GM23338 (cell line): ENCODE measurements around the gene KAZALD1. TPM values are rescaled to one million over a fixed set of nuclear protein-coding genes. Genes with fewer than 3 reads are reported as not detected.

Experiments
- ATAC-seq: fragments of 200-7000 bp; cut with Tn5 transposase; 3 replicates; pipeline ENCODE4 v1.9.1; 2020
- DNase-seq: peaks from one replicate; pipeline ENCODE4 v3.0.0-alpha.2; 2015; ENCODE audit warnings: low spot score
- H2AFZ ChIP-seq: fragments of 200-600 bp; sonication (generic); 2 replicates; pipeline ENCODE4 v1.8.0; 2016; ENCODE audit warnings: antibody characterized with exemption, mild to moderate bottlenecking, moderate library complexity
- H3F3A ChIP-seq: fragments of 200-600 bp; sonication (generic); replicated peaks from 2 replicates; pipeline ENCODE4 v1.8.0; 2017; ENCODE audit warnings: antibody characterized with exemption, mixed run types, low read depth
- H3K27ac ChIP-seq: fragments of 200-600 bp; sonication (generic); 2 replicates; pipeline ENCODE4 v1.6.1; 2016; ENCODE audit warnings: low read depth
- H3K27me3 ChIP-seq: fragments of 200-600 bp; sonication (generic); 2 replicates; pipeline ENCODE4 v1.8.0; 2016; ENCODE audit warnings: mild to moderate bottlenecking, mixed run types, moderate library complexity; ENCODE audit not compliant: insufficient read depth
- H3K36me3 ChIP-seq: fragments of 200-600 bp; sonication (generic); 2 replicates; pipeline ENCODE4 v1.8.0; 2016; ENCODE audit warnings: mild to moderate bottlenecking; ENCODE audit not compliant: insufficient read depth
- H3K4me1 ChIP-seq: fragments of 200-600 bp; sonication (generic); 2 replicates; pipeline ENCODE4 v1.8.0; 2016; ENCODE audit warnings: mild to moderate bottlenecking, moderate library complexity; ENCODE audit not compliant: insufficient read depth
- H3K4me2 ChIP-seq: fragments of 200-600 bp; sonication (generic); 2 replicates; pipeline ENCODE4 v1.7.1; 2017; ENCODE audit warnings: mixed run types
- H3K4me3 ChIP-seq: fragments of 200-600 bp; sonication (generic); 2 replicates; pipeline ENCODE4 v1.6.1; 2016; ENCODE audit warnings: mixed run types
- H3K79me2 ChIP-seq: fragments of 200-600 bp; sonication (generic); replicated peaks from 2 replicates; pipeline ENCODE4 v1.8.0; 2017; ENCODE audit warnings: mild to moderate bottlenecking; ENCODE audit not compliant: insufficient read depth
- H3K9me2 ChIP-seq: fragments of 200-600 bp; sonication (generic); 2 replicates; pipeline ENCODE4 v1.8.0; 2017; ENCODE audit not compliant: insufficient read depth
- H4K20me1 ChIP-seq: fragments of 200-600 bp; sonication (generic); replicated peaks from 2 replicates; pipeline ENCODE4 v1.8.0; 2017; ENCODE audit warnings: mild to moderate bottlenecking; ENCODE audit not compliant: insufficient read depth
- H3K27ac Mint-ChIP-seq: 2 replicates; pipeline ENCODE4 v1.8.0; 2020; ENCODE audit warnings: inconsistent platforms, mild to moderate bottlenecking, moderate library complexity, mixed read lengths
- H3K27me3 Mint-ChIP-seq: 3 replicates; pipeline ENCODE4 v1.8.0; 2022; ENCODE audit warnings: low read depth, mild to moderate bottlenecking, moderate library complexity, mixed read lengths, inconsistent platforms; ENCODE audit not compliant: insufficient read depth, poor library complexity
- H3K36me3 Mint-ChIP-seq: 3 replicates; pipeline ENCODE4 v1.8.0; 2021; ENCODE audit warnings: low read depth, mild to moderate bottlenecking, inconsistent platforms, moderate library complexity, mixed read lengths
- H3K4me1 Mint-ChIP-seq: 3 replicates; pipeline ENCODE4 v1.8.0; 2020; ENCODE audit warnings: mild to moderate bottlenecking, inconsistent platforms, mixed read lengths
- H3K4me3 Mint-ChIP-seq: 3 replicates; pipeline ENCODE4 v1.8.0; 2021; ENCODE audit warnings: moderate library complexity, mild to moderate bottlenecking, inconsistent platforms, mixed read lengths
- H3K9me3 Mint-ChIP-seq: 3 replicates; pipeline ENCODE4 v1.8.0; 2020; ENCODE audit warnings: moderate library complexity, mild to moderate bottlenecking, inconsistent platforms, mixed read lengths
- CREB1 ChIP-seq: fragments of 250-450 bp; sonication (Bioruptor Pico); IDR thresholded peaks from 2 replicates; pipeline ENCODE4 v1.5.0; 2020; ENCODE audit warnings: low read depth, mild to moderate bottlenecking, moderate library complexity
- CTCF ChIP-seq, 2 experiments: fragments of 200-600 bp in 1 of 2; sonication (generic) in 1 of 2; conservative IDR thresholded peaks; 2 replicates each; pipeline versions ENCODE4 v1.5.1 to v1.6.1; 2016 to 2017; ENCODE audit warnings: antibody characterized with exemption in 2 of 2, low read depth in 2 of 2, mild to moderate bottlenecking in 2 of 2, moderate library complexity in 1 of 2
- ETS1 ChIP-seq: IDR thresholded peaks from 2 replicates; pipeline ENCODE4 v1.6.1; 2016; ENCODE audit warnings: antibody characterized with exemption
- EZH2 ChIP-seq: fragments of 200-600 bp; sonication (generic); IDR thresholded peaks from one replicate; pipeline ENCODE4 v1.8.0; 2017; ENCODE audit warnings: antibody characterized with exemption, mild to moderate bottlenecking, low read depth; ENCODE audit not compliant: unreplicated experiment
- EZH2phosphoT487 ChIP-seq: fragments of 200-600 bp; sonication (generic); IDR thresholded peaks from one replicate; pipeline ENCODE4 v1.8.1; 2018; ENCODE audit warnings: antibody characterized with exemption; ENCODE audit not compliant: unreplicated experiment
- NANOG ChIP-seq: IDR thresholded peaks from 2 replicates; pipeline ENCODE4 v1.6.1; 2016; ENCODE audit warnings: antibody characterized with exemption, borderline replicate concordance
- POLR2AphosphoS5 ChIP-seq: IDR thresholded peaks from 2 replicates; pipeline ENCODE4 v1.6.1; 2016; ENCODE audit warnings: antibody characterized with exemption, low read depth
- STAT1 ChIP-seq: IDR thresholded peaks from one replicate; pipeline ENCODE4 v1.6.1; 2016; ENCODE audit warnings: antibody characterized with exemption; ENCODE audit not compliant: unreplicated experiment
- ZNF462 ChIP-seq: fragments of 250-450 bp; sonication (Bioruptor Pico); IDR thresholded peaks from 2 replicates; pipeline ENCODE4 v1.5.0; 2020; ENCODE audit warnings: mild to moderate bottlenecking, moderate library complexity
- polyA plus RNA-seq: library from polyadenylated mRNA; unstranded; fragments of >200 nt; fragmentation: Nextera tagmentation; extraction: Ambion mirVana; gene quantifications from 2 replicates; pipeline ENCODE4 v1.2.1, GENCODE V29; 2016
- total RNA-seq: library from RNA; depleted of rRNA; stranded (reverse); fragments of >200 nt; shearing (Covaris generic); gene quantifications from 2 replicates; pipeline ENCODE4 v1.2.3, GENCODE V29; 2014

Gene KAZALD1
- total and polyA plus RNA-seq, 2 experiments from 2014 or later = 0.27 to 1.3 TPM

GRCh38 chr10:101066896-101067355, 5.1 kb downstream of the KAZALD1 start:
- Histone ChIP-seq H3K36me3 (no peaks in the 10 kb centered on the region), H3K9me2 (no peaks in the 10 kb centered on the region), H3K4me3 (peak overlapping the region; percentile 74), H3K79me2 (no peaks in the 10 kb centered on the region), H3K4me1 (peaks cover 27% of the 10 kb centered on the region), H3K4me2 (peak overlapping the region; percentile 94), H3K27ac (no peak overlapping the region), H4K20me1 (peaks cover 9% of the 10 kb centered on the region), H2AFZ (peak overlapping the region; percentile 95), H3K27me3 (peaks cover 87% of the 10 kb centered on the region), H3F3A (peaks cover 11% of the 10 kb centered on the region; the same call in 1 of the 2 replicates)
- ATAC-seq (no peak), DNase-seq (no peak)
- peaks cover 2% of the 10 kb centered on the region; the same call in 1 of the 3 replicates for H3K9me3 Mint-ChIP-seq
- peaks cover 70% of the 10 kb centered on the region for H3K27me3 Mint-ChIP-seq
- peaks cover 33% of the 10 kb centered on the region for H3K4me1 Mint-ChIP-seq
- TF ChIP-seq POLR2AphosphoS5 (no peak), STAT1 (no peak), EZH2 (peak; percentile 27)
- no peak overlapping the region for H3K27ac Mint-ChIP-seq
- no peaks in the 10 kb centered on the region for H3K36me3 Mint-ChIP-seq
- peak overlapping the region; percentile 81 for H3K4me3 Mint-ChIP-seq

GRCh38 chr10:101067356-101068083, 5.7 kb downstream of the KAZALD1 start:
- Histone ChIP-seq H3F3A (peaks cover 5% of the 10 kb centered on the region; the same call in 1 of the 2 replicates), H3K36me3 (no peaks in the 10 kb centered on the region), H3K4me3 (peak overlapping the region; percentile 74), H3K27ac (no peak overlapping the region), H3K9me2 (no peaks in the 10 kb centered on the region), H3K4me1 (peaks cover 23% of the 10 kb centered on the region), H2AFZ (peak overlapping the region; percentile 95), H3K4me2 (peak overlapping the region; percentile 94), H3K79me2 (no peaks in the 10 kb centered on the region), H3K27me3 (peaks cover 87% of the 10 kb centered on the region), H4K20me1 (peaks cover 9% of the 10 kb centered on the region)
- ATAC-seq = peak; percentile 29
- no peak overlapping the region for H3K27ac Mint-ChIP-seq
- H3K27me3 Mint-ChIP-seq = peaks cover 70% of the 10 kb centered on the region
- no peak for TF ChIP-seq POLR2AphosphoS5
- TF ChIP-seq ZNF462 (CRISPR knock-in tag) = no peak
- no peak for TF ChIP-seq NANOG
- TF ChIP-seq EZH2 = peak; percentile 50
- peak; percentile 60 for TF ChIP-seq EZH2phosphoT487
- peak; percentile 65 for TF ChIP-seq ETS1
- TF ChIP-seq CREB1 = no peak
- TF ChIP-seq CTCF (conservative IDR thresholded peaks at IDR 0.05; ENCODE audit: low read depth in 2 of 2) = peak; percentile 74 to 89
- peaks cover 36% of the 10 kb centered on the region for H3K4me1 Mint-ChIP-seq
- peak overlapping the region; percentile 81 for H3K4me3 Mint-ChIP-seq
- no peaks in the 10 kb centered on the region for H3K36me3 Mint-ChIP-seq
- H3K9me3 Mint-ChIP-seq = peaks cover 2% of the 10 kb centered on the region; the same call in 1 of the 3 replicates
- peak; percentile 92 for DNase-seq
